HepG2 (cell line): ENCODE results near the gene GRAMD4.

Experiments
- CTCF ChIP-seq: sonication (generic); formaldehyde crosslinking; IDR thresholded peaks from 2 replicates; pipeline ENCODE4 v1.5.0; 2020; ENCODE audit warnings: mild to moderate bottlenecking, missing genetic modification reagents, moderate library complexity
- EZH2 ChIP-seq: conservative IDR thresholded peaks from 2 replicates; pipeline ENCODE4 v1.6.1; 2012; ENCODE audit warnings: mild to moderate bottlenecking, low read depth, low read length, moderate library complexity
- HNF1B ChIP-seq: sonication (generic); formaldehyde crosslinking; IDR thresholded peaks from 2 replicates; pipeline ENCODE4 v1.5.1; 2020; ENCODE audit warnings: mild to moderate bottlenecking, moderate library complexity, missing genetic modification reagents
- JUN ChIP-seq: sonication (generic); formaldehyde crosslinking; IDR thresholded peaks from 2 replicates; pipeline ENCODE4 v1.4.0; 2020; ENCODE audit warnings: mild to moderate bottlenecking, missing genetic modification reagents
- MIXL1 ChIP-seq: IDR thresholded peaks from 2 replicates; pipeline ENCODE4 v1.6.1; 2016
- MTA3 ChIP-seq: sonication (generic); formaldehyde crosslinking; IDR thresholded peaks from 2 replicates; pipeline ENCODE4 v1.4.0; 2020; ENCODE audit warnings: missing genetic modification reagents
- NFRKB ChIP-seq: fragments of 450-650 bp; IDR thresholded peaks from 2 replicates; pipeline ENCODE4 v1.6.1; 2017
- POLR2AphosphoS5 ChIP-seq: IDR thresholded peaks from 2 replicates; pipeline ENCODE4 v1.6.1; 2012; ENCODE audit warnings: low read depth, low read length
- RELA ChIP-seq: sonication (generic); formaldehyde crosslinking; IDR thresholded peaks from 2 replicates; pipeline ENCODE4 v1.4.0; 2020; ENCODE audit warnings: missing genetic modification reagents
- SP2 ChIP-seq: sonication (generic); formaldehyde crosslinking; IDR thresholded peaks from 2 replicates; pipeline ENCODE4 v1.5.1; 2020; ENCODE audit warnings: mild to moderate bottlenecking, missing genetic modification reagents
- TBX2 ChIP-seq: sonication (generic); formaldehyde crosslinking; IDR thresholded peaks from 2 replicates; pipeline ENCODE4 v1.5.0; 2020; ENCODE audit warnings: missing genetic modification reagents, mild to moderate bottlenecking, borderline replicate concordance
- TGIF2 ChIP-seq: IDR thresholded peaks from 2 replicates; pipeline ENCODE4 v1.6.1; 2016; ENCODE audit warnings: control low read depth, missing compliant biosample characterization
- ZNF12 ChIP-seq: sonication (generic); formaldehyde crosslinking; IDR thresholded peaks from 2 replicates; pipeline ENCODE4 v1.5.0; 2020; ENCODE audit warnings: missing genetic modification reagents

GRCh38 chr22:46593211-46593681, 26.9 kb upstream of the GRAMD4 start:
- TF ChIP-seq POLR2AphosphoS5 (no peak), NFRKB (no peak), CTCF (no peak), SP2 (CRISPR knock-in tag) (no peak), JUN (CRISPR knock-in tag) (no peak), MTA3 (CRISPR knock-in tag) (no peak), TBX2 (CRISPR knock-in tag) (no peak), TGIF2 (CRISPR knock-in tag) (no peak), MIXL1 (CRISPR knock-in tag) (no peak), RELA (no peak), EZH2 (no peak), HNF1B (CRISPR knock-in tag) (no peak), ZNF12 (CRISPR knock-in tag) (no peak)
